NCI-H2107 treated with DMSO at 0.1 percent for 48 hours (cell line): Measurements from ENCODE around the gene PSAP.

ENCODE experiments used
- DNase-seq: peaks from one replicate; lab custom pipeline; 2025; ENCODE audit not compliant: unreplicated experiment; lab: John Stamatoyannopoulos, UW

PSAP gene

GRCh38 chr10:71810048-71810750 lies 40.9 kb downstream of the PSAP start:
- no peak for DNase-seq

GRCh38 chr10:71809628-71810027 lies 41.4 kb downstream of the PSAP start:
- DNase-seq = no peak

- DNase-seq = no peak
These were observed 43.2 kb downstream of the PSAP start for GRCh38 chr10:71807557-71808510.

- DNase-seq = no peak
These were observed 44.1 kb downstream of the PSAP start for GRCh38 chr10:71806704-71807556.

- DNase-seq = no peak
These were observed 45.0 kb downstream of the PSAP start for GRCh38 chr10:71805776-71806703.

GRCh38 chr10:71804077-71804476 lies 47.0 kb downstream of the PSAP start:
- no peak for DNase-seq

- DNase-seq = no peak
These were observed 48.1 kb downstream of the PSAP start for GRCh38 chr10:71802715-71803488.

GRCh38 chr10:71802235-71802634 lies 48.8 kb downstream of the PSAP start:
- no peak for DNase-seq

- DNase-seq = no peak
These were observed 49.7 kb downstream of the PSAP start for GRCh38 chr10:71801361-71801760.

- DNase-seq = no peak
These were observed 51.2 kb downstream of the PSAP start for GRCh38 chr10:71799608-71800453.

- no peak for DNase-seq
These were observed 51.9 kb downstream of the PSAP start for GRCh38 chr10:71799112-71799511.

- no peak for DNase-seq
These were observed 52.8 kb downstream of the PSAP start for GRCh38 chr10:71798308-71798624.

GRCh38 chr10:71797533-71798307 lies 53.3 kb downstream of the PSAP start:
- DNase-seq = no peak

- DNase-seq = no peak
These were observed 54.2 kb downstream of the PSAP start for GRCh38 chr10:71796749-71797405.

GRCh38 chr10:71795248-71795647 lies 55.8 kb downstream of the PSAP start:
- DNase-seq = no peak

GRCh38 chr10:71790749-71791440 lies 60.2 kb downstream of the PSAP start:
- no peak for DNase-seq

- no peak for DNase-seq
These were observed 61.2 kb downstream of the PSAP start for GRCh38 chr10:71789871-71790270.
